GM19240 (cell line): ENCODE measurements around the gene FAM120AOS.
A peak's percentile ranks its signal among the peaks of the same experiment; 100 is the strongest.

Experiments
- DNase-seq: peaks from one replicate; pipeline ENCODE4 v3.0.0; 2011; ENCODE audit warnings: low spot score; ENCODE audit not compliant: insufficient read length

Gene FAM120AOS

DNA sequence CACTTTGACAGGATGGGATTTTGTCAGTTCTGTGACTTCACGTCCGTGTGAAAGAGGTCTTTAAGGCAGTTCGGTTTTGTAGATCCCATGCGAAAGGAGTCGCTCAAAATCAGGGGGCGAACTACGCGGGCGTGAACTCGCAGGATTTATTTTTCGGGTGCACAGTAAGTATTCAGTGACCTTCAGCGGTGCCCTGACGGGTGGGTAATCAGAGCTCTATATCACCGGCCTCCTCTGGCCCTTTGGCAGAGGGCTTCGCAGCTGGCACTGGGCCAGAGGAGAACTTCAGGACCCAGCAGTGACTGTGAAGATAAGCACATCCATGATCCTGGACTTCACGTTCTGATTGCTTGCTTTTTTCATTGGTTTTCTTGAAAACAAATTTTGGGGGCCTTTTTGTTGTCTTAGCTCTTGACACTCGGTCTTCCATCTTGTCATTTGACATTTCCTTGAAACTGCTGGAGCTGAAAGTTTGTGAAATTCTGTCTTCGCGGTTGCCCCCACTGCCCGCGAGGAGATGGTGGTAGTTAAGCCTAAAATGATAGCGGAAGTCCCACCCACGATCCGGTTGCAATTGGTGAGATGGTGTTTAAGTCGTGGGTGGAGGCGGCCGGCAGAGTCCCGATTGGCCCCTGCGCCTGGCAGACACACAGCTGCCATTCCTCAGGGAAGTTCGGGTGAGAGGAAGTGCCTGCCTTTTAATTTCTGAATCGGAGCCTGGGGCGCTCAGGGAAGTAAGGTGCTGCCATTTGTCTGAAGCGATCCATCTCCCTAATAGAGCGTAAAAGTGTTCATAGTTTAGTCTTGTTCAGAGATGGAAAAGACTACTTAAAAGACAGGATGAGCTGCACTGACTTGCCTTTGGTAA lies at the start of gene FAM120AOS:
FAM120AOS (minus strand) TSS at position 535 of the 868 bp plus-strand sequence. CDS start 872 bp downstream, outside the sequence.
- peak; percentile 59 for DNase-seq

GRCh38 chr9:93501406-93501805 lies 48.0 kb upstream of the FAM120AOS start:
- DNase-seq = no peak

GRCh38 chr9:93500571-93501298 lies 47.4 kb upstream of the FAM120AOS start:
- no peak for DNase-seq

DNA sequence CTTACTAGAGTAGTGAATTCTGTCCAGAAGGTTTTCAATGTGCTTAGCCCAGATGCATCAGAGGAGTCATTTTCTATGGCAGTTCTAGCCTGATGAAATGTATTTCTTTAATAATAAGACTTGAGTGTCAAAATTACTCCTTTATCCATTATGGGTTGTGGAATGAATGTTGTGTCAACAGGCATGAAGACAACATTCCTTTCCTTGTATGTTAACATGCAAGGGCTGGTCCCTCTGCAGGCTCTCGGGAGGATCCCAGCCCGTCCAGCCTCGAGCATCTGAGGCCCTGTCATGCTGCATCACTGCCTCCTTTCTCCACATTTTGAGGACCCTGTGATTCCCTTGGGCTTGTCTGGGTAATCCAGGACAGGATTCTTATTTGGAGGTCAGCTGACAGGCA lies 42.9 kb upstream of the FAM120AOS start:
- no peak for DNase-seq

- no peak for DNase-seq
Observed at GRCh38 chr9:93493949-93494348, 40.6 kb upstream of the FAM120AOS start.

- no peak for DNase-seq
Observed at GRCh38 chr9:93492327-93492726, 38.9 kb upstream of the FAM120AOS start.

- DNase-seq = no peak
Observed at GRCh38 chr9:93491593-93492232, 38.3 kb upstream of the FAM120AOS start.

GRCh38 chr9:93488244-93488643 lies 34.9 kb upstream of the FAM120AOS start:
- DNase-seq = no peak

GRCh38 chr9:93486268-93486667 lies 32.9 kb upstream of the FAM120AOS start:
- no peak for DNase-seq

- DNase-seq = no peak
Observed at GRCh38 chr9:93483497-93483896, 30.1 kb upstream of the FAM120AOS start.

- no peak for DNase-seq
Observed at GRCh38 chr9:93480728-93481324, 27.4 kb upstream of the FAM120AOS start.

DNA sequence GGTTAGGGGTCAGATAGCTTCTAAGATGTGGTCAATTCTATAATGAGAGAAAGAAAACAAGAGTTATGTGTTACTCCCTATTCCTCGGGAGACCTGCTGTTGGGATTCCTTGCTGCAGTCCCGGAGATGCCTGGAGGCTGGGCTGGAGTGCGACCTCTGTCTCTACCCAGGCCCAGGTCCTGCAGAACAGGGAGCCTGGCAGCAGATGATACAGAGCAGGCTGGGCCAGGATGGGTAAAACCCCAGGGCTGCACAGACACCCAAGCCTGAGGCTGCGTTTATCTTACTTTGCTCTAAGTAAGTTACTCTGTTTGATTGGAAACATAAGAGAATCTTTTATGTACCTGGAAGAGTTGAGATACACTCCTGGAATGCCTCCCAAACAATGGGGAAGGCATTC lies 26.9 kb upstream of the FAM120AOS start:
- no peak for DNase-seq

DNA sequence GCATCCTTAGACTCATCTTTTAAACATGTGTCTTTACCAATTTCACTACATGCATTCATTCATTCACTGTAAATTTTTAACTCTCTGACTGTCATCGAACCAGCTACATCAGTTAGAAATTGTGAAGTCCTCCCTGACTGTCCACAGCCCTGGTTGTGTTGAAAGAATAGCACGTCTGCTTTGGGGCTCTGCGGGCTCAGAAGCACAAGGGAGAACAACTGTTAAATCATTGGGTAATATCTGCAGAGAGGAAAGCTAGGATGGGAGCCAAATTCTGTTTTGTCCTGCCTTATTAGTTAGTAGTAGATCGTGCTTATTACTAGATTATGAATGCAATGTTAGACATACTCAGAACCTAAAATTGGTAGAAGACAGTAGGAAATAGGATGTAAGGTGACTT lies 26.3 kb upstream of the FAM120AOS start:
- no peak for DNase-seq

DNA sequence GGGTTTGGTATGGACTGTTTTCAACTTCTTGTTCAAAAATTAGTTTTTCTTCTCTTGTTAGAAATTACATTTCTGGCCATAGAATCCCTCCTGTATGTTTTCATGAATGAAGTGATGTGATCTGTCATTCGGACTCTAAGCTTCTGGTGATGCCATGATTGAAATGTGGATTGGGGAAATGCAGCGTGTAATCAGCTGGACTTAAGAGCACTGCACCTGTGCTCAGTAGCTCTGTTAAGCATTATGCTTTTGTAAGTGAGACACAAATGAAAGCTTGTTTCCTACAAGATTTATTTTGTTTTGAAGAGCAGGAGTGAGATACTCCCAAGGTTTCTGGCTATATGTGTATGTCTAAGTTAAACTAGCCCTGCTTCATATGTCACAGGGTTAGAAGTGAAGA lies 24.0 kb upstream of the FAM120AOS start:
- DNase-seq = no peak

DNA sequence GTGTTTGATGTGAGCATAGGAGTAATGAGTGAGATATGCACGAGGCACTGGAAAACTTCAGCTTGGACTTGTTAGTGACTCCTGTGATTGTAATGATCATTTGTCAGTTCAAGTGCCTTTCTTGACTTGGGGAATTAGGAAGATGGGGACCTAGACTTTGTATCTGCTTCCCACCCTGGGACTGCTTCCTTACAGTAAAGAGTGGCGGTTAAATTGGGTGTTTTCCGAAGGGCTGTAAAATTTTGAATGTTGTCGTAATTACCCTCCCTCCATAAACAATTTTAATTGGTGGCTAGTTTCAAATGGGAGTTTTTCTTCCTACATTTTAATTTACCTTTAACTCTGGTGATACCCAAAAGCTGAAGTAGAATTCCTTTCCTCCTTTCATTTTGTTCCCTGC lies 23.5 kb upstream of the FAM120AOS start:
- DNase-seq = no peak

DNA sequence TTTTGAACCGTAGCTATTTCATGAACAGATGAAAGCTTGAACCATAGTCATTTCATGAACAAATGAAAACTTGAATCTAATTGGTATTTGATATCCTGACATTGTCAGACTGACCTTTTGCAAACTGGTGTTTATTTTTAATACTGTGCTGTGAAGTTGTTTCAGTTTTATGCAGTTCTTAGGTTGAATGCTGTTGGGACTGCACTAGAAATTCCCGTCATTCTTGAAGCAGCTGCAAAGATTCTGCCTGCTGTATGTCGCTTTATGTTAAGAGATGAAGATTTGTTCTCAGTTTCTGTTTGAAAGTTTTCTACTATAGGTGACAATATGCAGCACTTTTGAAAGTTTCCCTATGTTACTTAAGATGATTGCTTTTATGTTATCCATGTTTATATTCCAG lies 22.5 kb upstream of the FAM120AOS start:
- DNase-seq = no peak

DNA sequence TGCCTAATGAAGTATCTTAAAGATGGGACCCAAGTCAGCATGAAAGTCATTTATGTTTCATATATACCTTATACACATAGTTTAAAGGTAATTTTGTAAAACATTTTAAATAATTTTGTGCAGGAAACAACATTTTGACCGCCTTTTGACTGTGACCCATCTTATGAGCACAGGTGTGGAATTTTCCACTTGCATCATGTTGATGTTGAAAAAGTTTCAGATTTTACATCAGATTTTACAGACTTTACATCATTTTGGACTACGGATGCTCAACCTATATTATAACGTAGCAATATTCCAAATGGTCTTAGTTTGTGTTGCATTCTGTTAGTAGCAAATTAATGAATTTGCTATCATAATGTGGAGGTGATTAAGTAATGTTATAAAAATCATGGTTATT lies 21.7 kb upstream of the FAM120AOS start:
- no peak for DNase-seq

DNA sequence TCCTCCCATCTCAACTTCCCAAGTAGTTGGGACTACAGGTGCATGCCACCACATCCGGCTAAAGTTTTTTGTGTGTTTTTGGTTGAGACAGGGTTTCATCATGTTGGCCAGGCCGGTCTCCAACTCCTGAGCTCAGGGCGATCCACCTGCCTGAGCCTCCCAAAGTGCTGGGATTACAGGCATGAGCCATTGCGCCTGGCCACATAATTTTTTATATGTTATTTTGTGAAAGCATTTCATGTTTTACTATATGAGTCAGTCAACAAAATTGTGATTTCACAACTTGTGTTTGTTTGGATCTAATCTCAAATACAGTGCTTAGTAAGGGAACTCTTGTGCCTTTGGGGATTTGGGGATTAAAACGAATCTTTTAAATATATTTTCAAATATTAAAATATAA lies 20.0 kb upstream of the FAM120AOS start:
- DNase-seq = no peak

DNA sequence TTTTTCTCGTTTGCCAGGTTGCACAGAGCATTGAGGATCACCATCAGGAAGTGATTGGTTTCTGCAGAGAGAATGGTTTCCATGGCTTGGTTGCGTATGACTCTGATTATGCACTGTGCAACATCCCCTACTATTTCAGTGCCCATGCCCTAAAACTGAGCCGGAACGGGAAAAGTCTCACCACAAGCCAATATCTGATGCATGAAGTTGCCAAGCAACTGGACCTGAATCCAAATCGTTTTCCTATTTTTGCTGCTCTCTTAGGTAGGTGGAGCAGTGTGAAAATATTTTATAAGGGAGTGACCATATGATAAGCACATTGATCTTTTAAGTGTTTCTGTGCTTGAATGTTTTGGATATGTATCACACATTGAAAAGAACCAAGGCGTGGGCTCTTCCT lies 17.7 kb upstream of the FAM120AOS start:
- no peak for DNase-seq

GRCh38 chr9:93470391-93470790 lies 17.0 kb upstream of the FAM120AOS start:
- no peak for DNase-seq

DNA sequence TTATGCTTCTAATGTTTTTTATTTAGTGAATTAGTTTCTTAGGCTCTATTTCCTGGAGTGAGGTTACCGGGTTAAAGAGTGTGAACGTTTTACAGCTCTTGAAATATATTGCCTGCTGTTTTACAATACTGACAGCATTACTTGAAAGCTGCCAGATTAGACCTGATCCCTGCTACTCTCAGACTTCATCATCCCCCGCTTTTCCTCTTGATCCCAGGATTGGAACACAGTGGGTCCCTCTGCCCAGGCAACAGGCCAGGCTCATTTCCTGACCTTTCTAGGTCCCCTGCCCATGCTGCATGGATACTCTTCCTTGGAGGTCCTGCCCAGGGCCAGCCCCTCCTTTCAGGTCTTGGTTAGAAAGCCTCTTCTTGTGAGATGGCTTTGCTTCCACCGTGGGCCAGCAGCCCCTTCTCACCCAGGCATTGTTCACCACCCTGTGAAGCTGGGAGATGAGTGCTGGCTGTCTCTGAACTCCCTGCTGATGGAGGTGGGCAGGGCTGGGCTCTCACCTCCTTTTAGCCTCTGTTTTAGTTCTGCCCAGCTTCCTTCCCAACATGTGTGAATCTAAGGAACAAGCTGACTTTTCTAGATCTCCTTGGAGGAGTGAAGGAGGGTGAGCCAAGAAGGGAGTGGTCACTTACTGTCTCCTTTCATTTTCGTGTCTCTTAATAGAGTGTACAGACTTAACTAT lies 15.5 kb upstream of the FAM120AOS start:
- no peak for DNase-seq
